H1 (cell line): ENCODE measurements around the gene ADCY7.

Experiments
- CBX5 ChIP-seq: fragments of 300-800, 300-1000 bp; sonication (generic); IDR thresholded peaks from 2 replicates; pipeline ENCODE4 v1.7.1; 2016; ENCODE audit warnings: antibody characterized with exemption, low read length, low read depth
- CREB1 ChIP-seq: IDR thresholded peaks from 2 replicates; pipeline ENCODE4 v1.6.1; 2012; ENCODE audit warnings: inconsistent platforms
- SIN3A ChIP-seq, 2 experiments: IDR thresholded peaks in 1 of 2; conservative IDR thresholded peaks in 1 of 2; 2 replicates each; pipeline ENCODE4 v1.6.1; 2011 to 2012; ENCODE audit warnings: low read length in 2 of 2, improper control_type of control experiment in 1 of 2, low read depth in 1 of 2, mild to moderate bottlenecking in 1 of 2
- YY1 ChIP-seq: IDR thresholded peaks from 2 replicates; pipeline ENCODE4 v1.6.1; 2011; ENCODE audit warnings: low read depth, mild to moderate bottlenecking, low read length
- TF ChIP-seq, protein P1 (sequence below), 3 experiments: IDR thresholded peaks; 1 replicate in 2 of 3; 2 replicates in 1 of 3; pipeline versions ENCODE4 v1.5.1 to v1.6.1; 2011; ENCODE audit warnings: low read length in 3 of 3, mild to moderate bottlenecking in 3 of 3, inconsistent platforms in 2 of 3, low read depth in 1 of 3, moderate library complexity in 1 of 3; ENCODE audit not compliant: insufficient read depth in 1 of 3; ENCODE audit errors: control extremely low read depth in 1 of 3

DNA sequence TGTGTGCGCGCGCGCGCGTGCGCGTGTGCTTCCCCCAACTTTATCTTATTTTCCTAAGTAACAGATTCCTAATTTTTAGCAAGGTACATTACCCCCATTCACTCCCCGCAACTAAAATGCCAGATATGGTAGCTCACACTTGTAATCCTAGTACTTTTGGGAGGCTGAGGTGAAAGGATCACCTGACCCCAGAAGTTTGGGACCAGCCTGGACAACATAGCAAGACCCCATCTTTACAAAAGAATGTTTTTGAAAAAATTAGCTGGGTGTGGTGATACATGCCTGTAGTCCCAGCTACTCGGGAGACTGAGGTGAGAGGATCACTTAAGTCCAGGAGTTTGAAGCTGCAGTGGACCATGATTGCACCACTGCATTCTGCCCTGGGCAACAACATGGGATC lies 97.3 kb downstream of the ADCY7 start:
- no peak for TF ChIP-seq SIN3A (conservative IDR thresholded peaks at IDR 0.05 in 1 of 2, IDR thresholded peaks at IDR 0.05 in 1 of 2; ENCODE audit: low read depth in 1 of 2, low read length in 2 of 2)
- TF ChIP-seq CBX5 = no peak
- TF ChIP-seq YY1 = no peak
- no peak for TF ChIP-seq CREB1
- TF ChIP-seq, protein P1, sequence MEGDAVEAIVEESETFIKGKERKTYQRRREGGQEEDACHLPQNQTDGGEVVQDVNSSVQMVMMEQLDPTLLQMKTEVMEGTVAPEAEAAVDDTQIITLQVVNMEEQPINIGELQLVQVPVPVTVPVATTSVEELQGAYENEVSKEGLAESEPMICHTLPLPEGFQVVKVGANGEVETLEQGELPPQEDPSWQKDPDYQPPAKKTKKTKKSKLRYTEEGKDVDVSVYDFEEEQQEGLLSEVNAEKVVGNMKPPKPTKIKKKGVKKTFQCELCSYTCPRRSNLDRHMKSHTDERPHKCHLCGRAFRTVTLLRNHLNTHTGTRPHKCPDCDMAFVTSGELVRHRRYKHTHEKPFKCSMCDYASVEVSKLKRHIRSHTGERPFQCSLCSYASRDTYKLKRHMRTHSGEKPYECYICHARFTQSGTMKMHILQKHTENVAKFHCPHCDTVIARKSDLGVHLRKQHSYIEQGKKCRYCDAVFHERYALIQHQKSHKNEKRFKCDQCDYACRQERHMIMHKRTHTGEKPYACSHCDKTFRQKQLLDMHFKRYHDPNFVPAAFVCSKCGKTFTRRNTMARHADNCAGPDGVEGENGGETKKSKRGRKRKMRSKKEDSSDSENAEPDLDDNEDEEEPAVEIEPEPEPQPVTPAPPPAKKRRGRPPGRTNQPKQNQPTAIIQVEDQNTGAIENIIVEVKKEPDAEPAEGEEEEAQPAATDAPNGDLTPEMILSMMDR (IDR thresholded peaks at IDR 0.05; ENCODE audit: control extremely low read depth in 1 of 3, insufficient read depth in 1 of 3, low read depth in 1 of 3, low read length in 3 of 3) = no peak
